ENCODE results near the gene OGFOD3. TPM values are rescaled to one million over a fixed set of nuclear protein-coding genes. Genes with fewer than 3 reads are reported as not detected.

Gene OGFOD3
- total and polyA plus RNA-seq, 9 of the 15 experiments (the other 6 are each of a cell fraction or from before 2014, with no cell fraction given): 0.69 to 44.7 (median 18.9) TPM

GRCh38 chr17:82346342-82347300 lies 71.8 kb downstream of the OGFOD3 start (continued):
- TF ChIP-seq GTF2E2 (tag; IDR thresholded peaks at IDR 0.05) (no peak), HOXB6 (CRISPR knock-in tag; IDR thresholded peaks at IDR 0.05; ENCODE audit: borderline replicate concordance) (no peak), HMG20B (CRISPR knock-in tag; IDR thresholded peaks at IDR 0.05) (no peak), CBFA2T2 (conservative IDR thresholded peaks at IDR 0.05) (peak; percentile 27; the same call in 1 of the 2 replicates), C11orf30 (IDR thresholded peaks at IDR 0.05; ENCODE audit: low read depth) (no peak), GTF2A2 (tag; IDR thresholded peaks at IDR 0.05) (no peak), GTF3C2 (IDR thresholded peaks at IDR 0.05; ENCODE audit: borderline replicate concordance, extremely low read depth, insufficient read length) (no peak), FOXO4 (CRISPR knock-in tag; IDR thresholded peaks at IDR 0.05) (no peak), SMAD4 (CRISPR knock-in tag; conservative IDR thresholded peaks at IDR 0.05) (peak; percentile 67), DEAF1 (CRISPR knock-in tag; IDR thresholded peaks at IDR 0.05) (no peak), JUND (IDR thresholded peaks at IDR 0.05; ENCODE audit: borderline replicate concordance, low read depth, low read length) (no peak), JUND (tag; IDR thresholded peaks at IDR 0.05; ENCODE audit: borderline replicate concordance, low read depth, low read length) (no peak), FOXA3 (CRISPR knock-in tag; conservative IDR thresholded peaks at IDR 0.05 in 1 of 2, IDR thresholded peaks at IDR 0.05 in 1 of 2) (peak in 1 of 2 experiments; percentile 34; a peak in 1 of 4 replicates), ZNF24 (IDR thresholded peaks at IDR 0.05) (no peak), E2F5 (CRISPR knock-in tag; IDR thresholded peaks at IDR 0.05) (no peak), NCOA1 (IDR thresholded peaks at IDR 0.05; ENCODE audit: low read depth) (no peak), ZNF165 (CRISPR knock-in tag; IDR thresholded peaks at IDR 0.05; ENCODE audit: borderline replicate concordance) (no peak), MITF (IDR thresholded peaks at IDR 0.05) (no peak), ZNF77 (CRISPR knock-in tag; IDR thresholded peaks at IDR 0.05) (no peak), PPARD (CRISPR knock-in tag; IDR thresholded peaks at IDR 0.05) (no peak)
